ENCODE results near the gene SLC16A13.
"Not testable (repeated sequence)": the region's sequence is repeated elsewhere in the genome, so short reads cannot be mapped to it uniquely, and the experiment has no call there.

SLC16A13 gene

DNA sequence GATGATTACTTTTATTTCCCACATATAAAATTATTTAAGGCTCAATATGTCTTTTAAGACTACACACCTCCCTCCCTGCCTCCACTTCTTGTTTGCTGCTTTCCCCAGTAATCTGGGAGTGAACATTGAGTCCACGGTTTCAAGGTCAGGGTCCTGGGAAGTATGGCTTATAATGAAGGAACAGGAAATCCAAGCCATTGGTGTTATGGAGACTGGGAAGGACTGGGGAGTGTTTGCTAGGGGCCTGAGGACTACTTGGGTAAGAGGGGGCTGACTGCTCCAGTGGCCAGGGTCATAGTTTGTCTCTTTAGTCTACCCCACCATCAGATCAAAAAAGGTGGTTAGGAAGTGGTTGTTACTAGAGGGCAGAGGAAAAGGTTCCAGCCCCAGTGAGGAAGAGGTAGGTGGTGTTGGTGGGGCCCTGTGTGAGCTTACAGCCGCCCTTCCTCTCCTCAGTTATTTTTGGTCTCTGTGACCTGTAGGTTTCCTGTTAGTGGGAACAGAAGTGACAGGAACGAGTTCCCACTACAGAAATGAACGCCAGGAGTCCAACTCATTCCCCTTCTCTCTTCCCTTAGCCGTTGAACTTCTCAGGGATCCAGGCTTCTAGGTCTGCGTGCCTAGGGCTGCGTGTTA is 742 bp upstream of the SLC16A13 start:
- no peak for DNase-seq

DNA sequence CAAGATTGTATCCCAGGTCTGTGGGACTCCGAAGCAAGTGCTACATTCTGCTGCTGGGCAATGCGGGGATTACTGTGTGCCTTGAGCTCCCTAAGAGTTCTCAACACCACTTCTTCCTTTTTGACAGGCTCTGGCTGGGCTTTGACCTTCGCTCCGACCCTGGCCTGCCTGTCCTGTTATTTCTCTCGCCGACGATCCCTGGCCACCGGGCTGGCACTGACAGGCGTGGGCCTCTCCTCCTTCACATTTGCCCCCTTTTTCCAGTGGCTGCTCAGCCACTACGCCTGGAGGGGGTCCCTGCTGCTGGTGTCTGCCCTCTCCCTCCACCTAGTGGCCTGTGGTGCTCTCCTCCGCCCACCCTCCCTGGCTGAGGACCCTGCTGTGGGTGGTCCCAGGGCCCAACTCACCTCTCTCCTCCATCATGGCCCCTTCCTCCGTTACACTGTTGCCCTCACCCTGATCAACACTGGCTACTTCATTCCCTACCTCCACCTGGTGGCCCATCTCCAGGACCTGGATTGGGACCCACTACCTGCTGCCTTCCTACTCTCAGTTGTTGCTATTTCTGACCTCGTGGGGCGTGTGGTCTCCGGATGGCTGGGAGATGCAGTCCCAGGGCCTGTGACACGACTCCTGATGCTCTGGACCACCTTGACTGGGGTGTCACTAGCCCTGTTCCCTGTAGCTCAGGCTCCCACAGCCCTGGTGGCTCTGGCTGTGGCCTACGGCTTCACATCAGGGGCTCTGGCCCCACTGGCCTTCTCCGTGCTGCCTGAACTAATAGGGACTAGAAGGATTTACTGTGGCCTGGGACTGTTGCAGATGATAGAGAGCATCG is 2.4 kb downstream of the SLC16A13 start:
- DNase-seq = no peak

DNA sequence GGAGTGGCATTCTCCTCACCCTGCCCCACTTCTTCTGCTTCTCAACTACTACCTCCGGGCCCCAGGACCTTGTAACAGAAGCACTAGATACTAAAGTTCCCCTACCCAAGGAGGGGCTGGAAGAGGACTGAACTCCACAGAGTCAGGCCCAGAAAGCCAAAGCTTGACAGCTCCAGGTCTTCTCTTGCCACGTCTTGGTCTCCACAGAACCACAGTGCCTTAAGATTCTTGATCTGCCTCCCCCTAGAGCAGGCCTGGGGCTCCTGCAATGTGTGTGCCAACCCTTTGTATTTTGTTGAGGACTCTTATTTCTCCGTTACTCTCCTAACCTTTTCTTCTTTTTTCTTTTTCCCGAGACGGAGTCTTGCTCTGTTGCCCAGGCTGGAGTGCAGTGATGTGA is 4.0 kb downstream of the SLC16A13 start:
- no peak for DNase-seq

DNA sequence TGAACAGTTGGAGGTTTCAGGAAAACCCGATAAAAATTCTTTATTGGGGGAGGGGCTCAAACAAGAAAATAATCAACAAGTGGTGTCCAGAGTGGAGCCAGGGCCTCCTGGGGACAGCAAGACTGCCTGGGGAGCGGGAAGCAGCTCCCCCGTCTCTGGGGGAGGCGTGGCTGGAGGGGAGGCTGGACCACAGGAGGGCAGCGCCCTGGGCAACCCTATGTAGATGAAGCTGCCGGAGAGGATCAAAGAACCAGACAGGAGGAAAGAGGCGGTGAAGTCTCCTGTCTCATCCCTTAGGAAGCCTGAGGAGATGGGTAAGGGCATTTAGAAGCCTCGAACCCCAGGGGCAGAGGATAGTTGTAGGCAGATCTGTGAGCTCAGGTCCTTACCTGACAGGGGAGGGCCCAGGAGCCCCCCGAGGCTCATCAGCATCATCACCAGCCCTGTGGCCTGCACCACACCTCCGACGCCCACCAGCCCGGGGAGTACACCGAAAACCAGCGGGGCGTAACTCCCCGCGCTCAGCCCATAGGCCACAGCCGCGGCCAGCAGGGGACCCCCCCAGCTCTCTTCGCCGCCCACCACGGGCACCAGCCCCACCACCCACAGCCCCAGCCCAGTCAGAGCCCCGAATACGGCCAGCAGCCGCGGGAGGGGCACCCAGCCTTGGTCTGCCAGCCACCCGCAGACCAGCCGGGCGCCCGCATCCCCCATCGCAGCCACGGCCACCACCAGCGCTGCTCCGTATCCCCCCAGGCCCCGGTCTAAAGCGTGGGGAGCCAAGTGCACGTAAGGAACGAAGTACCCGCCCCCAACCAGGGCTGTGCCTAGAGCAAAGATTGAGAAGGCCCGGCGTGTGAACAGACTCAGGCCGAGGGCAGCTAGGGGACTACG is 6.0 kb downstream of the SLC16A13 start:
- no peak for DNase-seq

DNA sequence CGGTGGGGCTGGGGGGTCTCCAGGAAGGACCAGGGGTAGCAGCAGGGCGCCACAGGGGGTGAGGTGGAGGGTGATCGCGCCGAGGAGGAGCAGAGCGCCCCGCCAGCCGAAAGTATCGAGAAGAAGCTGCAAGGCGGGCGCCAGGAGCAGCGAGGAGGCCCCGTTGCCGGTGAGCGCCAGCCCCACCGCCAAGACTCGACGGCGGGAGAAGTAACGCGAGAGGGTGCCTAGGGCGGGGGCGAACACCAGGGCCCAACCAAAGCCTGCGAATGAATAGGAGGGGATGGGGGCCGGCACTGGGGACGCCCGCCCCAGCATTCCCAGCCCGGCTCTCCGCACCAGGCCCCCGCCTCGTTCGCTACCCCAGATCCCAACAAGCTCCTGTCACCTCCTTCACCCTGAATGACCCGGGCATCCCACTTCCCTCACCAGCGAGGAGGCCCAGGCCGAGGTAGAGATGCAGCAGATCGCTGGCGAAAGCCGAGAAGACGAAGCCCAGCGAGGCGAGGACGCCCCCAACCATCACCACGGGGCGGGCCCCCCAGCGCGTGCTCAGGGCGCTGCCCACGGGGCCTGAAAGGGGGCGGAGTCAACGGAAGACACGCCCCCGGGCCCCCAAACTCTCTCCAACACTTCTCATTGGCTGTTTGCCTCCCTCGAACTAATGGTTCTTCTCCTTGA is 6.8 kb downstream of the SLC16A13 start:
- no peak for DNase-seq

DNA sequence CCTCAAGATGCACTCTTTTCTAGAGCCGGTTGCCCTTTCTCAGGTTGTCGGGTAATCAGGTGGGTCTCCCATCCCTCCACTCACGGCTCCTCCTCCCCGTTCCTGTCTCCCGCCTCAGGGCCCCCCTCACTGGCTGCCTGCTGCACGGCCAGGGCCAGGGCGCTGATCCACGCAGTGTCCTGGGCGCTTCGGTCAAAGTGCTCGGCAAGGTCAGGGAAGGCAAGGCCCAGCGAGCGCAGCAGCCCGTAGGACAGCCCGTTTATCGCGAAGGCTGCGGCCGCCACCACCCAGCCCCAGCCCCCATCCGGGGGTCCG is 7.3 kb downstream of the SLC16A13 start:
- no peak for DNase-seq

DNA sequence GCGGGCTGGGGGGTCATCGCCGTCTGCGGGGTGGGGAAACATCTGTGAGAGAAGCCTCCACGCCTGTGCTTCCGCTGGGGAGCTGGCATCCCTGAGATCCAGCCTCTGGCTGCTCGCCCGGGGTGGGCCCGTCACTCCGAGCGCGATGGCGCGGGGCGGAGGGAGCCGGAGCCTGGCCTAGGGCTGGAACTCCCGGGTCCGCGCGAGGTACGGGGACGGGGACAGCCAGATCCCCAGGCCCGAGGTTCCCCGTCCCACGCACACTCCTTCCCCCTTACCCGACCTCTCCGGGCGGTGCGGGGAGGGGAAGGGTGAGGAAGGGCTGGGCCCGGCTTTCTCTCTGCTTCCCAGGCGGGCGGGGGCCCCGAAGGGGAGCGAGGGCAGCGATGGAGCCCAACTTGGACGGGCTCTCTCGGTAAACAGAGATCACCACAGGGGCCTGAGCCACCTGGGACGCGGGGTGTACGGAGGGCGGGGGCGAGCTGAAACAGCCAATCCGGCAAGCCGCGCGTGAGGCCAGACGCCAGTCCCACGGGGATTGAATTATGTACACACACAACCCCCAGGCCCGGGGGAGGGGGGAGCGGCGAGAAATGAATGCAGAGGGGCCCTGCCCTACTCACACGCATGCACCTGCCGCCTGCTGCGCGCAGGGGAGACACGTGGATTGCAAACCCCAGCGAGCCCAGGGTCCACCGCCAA is 7.8 kb downstream of the SLC16A13 start, which contains the start of gene SLC16A11:
SLC16A11 (minus strand) TSS at position 596 of the 702 bp plus-strand sequence; CDS start at position 17, 579 bp downstream.
- no peak for DNase-seq

DNA sequence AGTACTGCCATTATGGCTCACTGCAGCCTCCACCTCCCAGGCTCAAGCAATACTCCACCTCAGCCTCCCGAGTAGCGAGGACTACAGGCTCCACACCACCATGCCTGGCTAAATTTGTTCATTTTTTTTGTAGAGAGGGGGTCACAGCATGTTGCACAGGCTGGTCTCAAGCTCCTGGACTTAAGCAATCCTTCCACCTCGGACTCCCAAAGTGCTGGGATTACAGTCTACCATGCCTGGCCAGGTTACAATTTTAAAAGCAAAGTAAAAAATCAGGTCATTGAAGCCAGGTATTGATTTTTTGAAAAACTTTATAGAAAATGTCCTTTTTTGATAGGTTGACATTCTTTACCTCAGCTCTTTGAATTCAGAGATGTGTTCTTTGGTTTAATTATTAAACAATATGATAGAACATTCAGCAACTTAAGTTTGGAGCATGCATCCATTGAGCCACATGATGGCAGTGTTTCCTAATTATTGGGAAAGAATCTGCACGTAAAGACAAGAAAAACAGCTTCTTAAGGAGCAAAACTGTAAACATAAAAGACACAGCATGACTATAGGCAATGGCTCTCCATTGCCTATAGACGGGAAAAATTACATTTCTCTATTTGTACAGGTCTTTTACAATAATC is 9.8 kb downstream of the SLC16A13 start:
- DNase-seq = no peak

DNA sequence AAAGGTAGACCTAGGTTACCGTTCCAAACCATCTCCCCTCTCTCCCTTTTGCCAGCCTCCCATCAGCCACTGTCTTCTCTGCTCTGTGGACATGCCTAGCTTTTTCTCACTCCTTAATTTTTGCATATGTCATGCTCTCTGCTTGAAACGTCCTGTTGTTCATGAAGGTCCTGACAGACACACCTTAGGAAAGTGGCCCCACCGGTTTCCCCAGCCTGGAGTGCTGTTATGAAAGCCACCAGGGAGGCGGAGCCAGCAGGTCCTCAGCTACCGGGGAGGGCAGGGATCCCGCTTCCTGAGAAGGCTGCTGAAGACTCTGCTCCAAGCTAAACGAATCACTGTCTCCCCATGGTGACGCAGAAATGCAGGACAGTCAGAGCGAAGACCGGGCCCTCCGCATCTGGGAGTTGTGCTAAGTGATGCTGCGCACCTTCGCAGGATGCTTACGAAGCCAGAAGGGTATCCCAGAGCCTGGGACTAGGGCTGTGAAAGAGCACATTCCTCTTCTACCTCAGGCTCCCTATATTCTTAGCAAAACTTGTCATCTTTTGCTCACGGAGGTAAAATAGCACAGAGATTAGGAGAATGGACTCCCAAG is 10.4 kb downstream of the SLC16A13 start:
- no peak for DNase-seq

DNA sequence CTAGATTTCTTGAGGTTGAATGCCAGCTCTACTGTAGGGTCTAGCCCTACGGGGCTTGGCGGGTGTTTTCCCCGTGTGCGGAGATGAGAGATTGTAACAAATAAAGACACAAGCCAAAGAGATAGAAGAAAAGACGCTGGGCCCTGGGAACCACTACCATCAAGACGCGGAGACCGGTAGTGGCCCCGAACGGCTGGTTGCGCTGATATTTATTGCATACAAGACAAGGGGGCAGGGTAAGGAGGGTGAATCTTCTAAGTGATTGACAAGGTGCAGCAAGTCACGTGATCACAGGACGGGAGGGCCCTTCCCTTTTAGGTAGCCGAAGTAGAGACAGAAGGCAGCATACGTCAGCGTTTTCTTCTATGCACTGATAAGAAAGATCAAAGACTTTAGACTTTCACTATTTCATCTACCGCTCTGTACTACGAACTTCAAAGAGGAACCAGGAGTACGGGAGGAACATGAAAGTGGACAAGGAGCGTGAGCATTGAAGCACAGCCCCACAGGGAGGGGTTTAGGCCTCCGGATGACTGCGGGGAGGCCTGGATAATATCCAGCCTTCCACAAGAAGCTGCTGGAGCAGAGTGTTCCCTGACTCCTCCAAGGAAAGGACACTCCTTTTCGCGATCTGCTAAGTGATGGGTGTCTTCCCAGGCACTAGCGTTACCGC is 11.0 kb downstream of the SLC16A13 start:
- not testable (repeated sequence) for DNase-seq

DNA sequence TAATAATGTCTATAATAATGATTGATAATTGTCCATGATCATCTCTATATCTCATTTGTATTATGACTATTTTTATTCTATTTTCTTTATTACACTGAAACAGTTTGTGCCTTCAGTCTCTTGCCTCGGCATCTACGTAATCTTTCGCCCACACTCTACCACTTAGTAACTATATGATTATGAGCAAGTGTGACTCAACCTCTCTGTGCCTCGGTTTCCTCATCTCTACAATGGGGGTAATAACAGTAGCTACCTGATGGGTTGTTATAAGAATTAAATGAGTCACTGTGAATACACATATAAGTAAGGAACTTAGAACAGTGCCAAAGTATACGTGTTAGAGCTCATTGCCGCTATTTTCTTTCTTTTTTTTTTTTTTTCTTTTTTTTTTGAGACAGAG is 11.8 kb downstream of the SLC16A13 start:
- DNase-seq = no peak

DNA sequence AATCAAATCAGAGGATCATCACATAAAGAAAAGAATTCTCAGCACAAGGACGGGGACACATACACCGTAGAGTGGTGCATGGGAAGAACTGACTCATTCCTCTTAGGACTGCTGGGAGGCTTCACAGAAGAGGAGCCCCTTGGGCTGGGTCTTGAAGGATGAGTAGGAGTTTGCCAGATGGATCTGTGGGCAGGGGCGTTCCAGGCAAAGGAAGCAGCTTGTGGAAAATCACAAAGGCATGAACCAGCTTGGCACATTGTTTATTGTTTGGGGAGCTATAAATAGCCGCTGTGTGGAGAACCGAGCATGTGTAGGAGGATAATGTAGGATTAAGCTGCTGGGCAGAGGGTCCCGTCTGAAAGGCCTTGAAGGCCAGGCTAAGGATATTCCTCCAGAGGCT is 13.2 kb downstream of the SLC16A13 start:
- DNase-seq = no peak

DNA sequence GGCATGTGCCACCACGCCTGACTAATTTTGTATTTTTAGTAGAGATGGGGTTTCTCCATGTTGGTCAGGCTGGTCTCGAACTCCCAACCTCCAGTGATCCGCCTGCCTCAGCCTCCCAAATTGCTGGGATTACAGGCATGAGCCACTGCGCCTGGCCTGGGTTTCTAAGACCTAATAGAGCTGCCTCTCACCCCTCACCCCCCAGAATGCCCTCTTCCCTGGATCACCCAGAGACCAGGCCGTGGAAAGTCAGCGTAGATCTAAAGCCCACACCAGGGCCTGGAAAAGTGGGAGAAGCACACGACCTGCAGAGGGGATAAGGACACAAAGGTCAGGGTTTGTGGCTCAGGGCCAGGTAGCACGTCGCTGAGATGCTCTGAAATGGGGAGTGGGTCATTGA is 14.8 kb downstream of the SLC16A13 start:
- not testable (repeated sequence) for DNase-seq

DNA sequence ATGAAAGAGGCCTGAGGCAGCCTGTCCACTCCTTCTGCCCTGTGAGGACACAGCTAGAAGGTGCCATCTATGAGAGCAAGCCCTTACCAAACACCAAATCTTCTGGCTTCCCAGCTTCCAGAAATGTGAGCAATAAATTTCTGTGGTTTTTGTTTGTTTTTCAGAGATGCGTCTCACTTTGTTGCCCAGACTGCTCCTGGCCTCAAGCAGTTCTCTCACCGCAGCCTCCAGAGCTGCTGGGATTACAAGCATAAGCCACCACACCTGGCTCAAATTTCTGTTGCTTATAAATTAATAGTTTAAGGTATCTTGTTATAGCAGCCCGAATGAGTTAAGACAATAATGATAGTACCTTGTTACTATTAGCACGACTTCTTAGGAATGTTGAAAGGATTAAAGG is 20.6 kb downstream of the SLC16A13 start:
- DNase-seq = no peak

DNA sequence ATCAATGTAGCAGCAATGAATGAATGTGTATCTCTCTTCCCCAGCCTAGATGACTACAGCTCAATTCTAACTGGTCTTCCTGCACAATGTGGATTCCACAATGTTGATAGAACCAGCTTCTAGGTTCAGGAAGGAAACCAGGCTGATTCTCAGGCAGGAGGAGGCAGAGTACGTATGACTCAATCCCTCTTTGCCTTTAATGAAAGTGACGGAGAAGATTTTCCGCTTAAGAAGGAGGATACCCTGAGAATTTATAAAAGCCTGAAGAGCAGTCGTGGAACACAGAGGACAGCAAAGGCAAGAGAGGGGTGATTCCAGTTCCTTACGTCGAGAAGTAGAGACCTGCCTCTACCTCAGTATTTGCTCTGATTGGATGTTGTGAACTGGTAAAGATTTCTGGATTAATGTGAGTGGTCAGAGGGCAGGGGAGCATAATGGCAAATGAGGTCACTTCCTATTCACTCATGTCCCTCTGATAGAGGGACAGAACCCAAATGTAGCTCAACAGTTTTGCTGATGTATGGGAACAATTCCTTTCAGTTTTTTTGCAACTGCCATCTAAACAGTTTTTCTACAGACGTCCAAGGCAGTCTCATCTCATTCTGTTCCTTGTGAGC is 23.1 kb downstream of the SLC16A13 start:
- no peak for DNase-seq

DNA sequence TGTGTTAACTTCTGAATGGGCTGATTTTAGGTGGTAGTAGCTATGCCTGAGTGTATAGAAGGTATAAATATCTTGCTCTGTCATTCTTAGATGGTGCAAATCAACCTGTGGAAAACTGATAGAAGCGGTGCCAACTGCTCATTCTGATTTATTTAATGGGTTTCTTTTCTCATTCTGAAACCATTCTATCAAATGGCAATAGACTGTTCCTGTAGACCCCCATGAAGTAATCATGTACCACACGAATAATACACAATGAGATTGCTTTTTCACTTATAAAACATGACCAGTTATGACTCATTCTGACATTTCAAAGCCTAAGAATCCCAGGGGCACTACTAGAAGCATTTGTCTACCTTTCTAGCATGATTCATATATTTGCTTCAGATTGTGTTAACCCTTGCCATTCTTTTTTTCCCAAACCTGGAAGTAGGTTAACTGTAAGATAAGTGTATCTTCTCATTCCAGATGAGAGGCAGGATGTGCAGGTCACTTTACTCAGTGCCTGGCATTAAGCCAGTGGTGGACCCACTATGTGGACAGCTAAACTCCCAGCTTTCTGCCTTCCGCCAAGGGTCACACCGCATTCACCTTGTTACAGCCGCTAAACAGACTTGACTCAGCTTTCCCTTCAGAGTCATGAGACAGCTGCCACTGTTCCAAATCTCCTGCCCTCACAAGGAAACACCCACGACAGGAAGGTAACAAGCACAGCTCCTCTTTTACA is 24.5 kb downstream of the SLC16A13 start:
- no peak for DNase-seq

DNA sequence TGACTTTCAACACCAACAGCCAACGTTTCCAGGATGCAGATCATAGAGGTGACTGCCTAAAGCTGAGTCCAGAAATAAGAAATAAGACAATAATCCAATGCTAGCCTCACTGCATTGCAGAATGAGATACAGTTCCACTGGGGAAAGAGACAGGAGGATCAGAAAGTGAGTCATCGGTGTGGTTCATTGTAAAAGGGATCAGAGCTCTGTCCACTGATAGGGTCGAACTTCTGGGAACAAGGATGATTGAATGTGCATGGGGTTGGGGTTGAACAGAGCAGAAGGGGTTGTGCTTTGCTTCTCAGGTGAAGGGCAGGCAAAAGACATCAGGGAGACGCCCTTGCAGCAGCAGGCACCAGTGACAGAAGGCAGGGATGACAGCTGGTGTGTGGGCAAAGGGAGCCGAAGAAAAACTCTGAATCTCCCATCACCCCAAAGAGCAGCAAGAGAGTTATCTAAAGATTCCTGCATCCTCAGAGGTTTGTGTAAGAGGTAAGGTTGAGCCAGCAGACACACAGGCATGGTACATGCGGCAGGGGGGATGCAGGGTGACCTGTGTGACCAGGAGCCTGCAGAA is 27.8 kb downstream of the SLC16A13 start:
- no peak for DNase-seq

DNA sequence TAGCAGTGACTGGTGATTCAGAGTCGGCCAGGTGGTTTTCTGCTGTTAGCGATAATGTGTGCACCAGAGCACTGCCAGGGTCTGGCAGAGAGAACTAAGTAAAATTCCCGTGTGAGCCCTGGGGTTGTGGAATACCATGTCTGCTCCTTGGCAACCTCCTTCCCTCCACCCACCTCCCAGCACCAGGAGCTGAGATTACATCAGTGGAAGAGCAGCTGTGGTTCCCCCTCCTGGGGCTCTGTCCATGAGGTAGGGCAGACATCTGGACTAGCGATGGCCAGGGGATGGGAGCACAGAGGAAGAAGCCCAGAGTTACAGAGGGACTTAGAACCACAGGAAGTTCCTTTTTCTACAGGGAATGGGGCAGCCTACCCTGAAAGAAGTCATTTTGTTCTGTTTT is 28.4 kb downstream of the SLC16A13 start:
- no peak for DNase-seq

DNA sequence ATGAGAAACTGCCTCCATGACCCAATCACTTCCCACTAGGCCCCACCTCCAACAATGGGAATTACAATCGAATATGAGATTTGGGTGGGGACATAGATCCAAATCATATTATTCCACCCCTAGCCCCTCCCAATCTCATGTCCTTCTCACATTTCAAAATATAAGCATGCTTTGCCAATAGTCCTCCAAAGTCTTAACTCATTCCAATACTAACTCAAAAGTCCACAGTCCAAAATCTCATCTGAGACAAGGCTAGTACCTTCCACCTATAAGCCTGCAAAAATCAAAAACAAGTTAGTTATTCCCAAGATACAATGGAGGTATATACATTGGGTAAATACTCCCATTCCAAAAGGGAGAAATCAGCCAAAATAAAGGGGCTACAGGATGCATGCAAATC is 31.4 kb downstream of the SLC16A13 start:
- DNase-seq = no peak

Data from GF-D8 (cell line).